GM19395 (cell line): ENCODE results near the gene SLC27A2.

Source experiments
- ATAC-seq: cut with Tn5 transposase; IDR thresholded peaks from one replicate; pipeline ENCODE4 v1.9.1; 2021; ENCODE audit warnings: mild to moderate bottlenecking, moderate library complexity; ENCODE audit not compliant: unreplicated experiment

SLC27A2 gene

DNA sequence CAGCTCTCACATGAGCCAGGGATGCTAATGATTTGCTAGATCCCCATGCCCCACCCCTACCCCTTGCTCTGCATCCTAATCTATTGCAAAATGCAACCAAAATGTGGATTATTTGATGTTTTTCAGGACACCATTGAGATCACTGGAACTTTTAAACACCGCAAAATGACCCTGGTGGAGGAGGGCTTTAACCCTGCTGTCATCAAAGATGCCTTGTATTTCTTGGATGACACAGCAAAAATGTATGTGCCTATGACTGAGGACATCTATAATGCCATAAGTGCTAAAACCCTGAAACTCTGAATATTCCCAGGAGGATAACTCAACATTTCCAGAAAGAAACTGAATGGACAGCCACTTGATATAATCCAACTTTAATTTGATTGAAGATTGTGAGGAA, 53.8 kb downstream of the SLC27A2 start:
- no peak for ATAC-seq

DNA sequence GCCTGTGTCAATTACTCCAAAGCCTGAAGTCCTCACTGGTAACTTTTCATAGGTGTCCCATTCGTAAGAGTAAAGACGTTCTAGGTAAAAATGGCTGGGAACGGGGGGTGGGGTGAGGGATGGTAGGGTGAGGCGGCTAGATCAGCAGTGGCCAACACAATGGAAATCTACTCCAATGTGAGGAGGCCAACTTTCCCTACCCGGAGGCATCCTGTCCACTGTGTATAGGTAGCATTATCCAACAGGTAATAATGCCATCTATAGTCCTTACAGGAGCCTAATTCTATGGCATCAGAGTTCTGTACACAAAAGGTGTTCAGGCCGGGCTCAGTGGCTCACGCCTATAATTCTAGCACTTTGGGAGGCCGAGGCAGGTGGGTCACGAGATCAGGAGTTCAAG, 54.4 kb downstream of the SLC27A2 start:
- no peak for ATAC-seq

DNA sequence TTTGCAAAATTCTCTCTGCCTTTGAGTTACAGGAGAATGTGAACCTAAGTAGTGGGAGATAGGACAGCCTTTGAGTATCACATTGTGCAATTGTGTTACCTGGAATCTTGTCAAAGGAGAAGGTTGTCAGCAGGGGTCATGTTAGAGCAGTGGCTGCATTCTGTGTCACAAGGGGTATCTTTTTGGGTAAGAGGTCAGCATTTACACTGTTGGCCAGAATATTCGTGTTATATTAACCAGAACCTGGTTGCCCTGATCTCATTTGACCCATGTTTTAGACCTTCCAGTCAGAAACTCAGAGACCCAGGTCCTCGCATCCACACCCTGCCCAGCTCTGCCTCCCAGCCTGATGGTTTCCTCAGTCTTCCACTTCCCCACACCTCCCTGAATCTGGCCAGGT, 56.3 kb downstream of the SLC27A2 start:
- no peak for ATAC-seq

DNA sequence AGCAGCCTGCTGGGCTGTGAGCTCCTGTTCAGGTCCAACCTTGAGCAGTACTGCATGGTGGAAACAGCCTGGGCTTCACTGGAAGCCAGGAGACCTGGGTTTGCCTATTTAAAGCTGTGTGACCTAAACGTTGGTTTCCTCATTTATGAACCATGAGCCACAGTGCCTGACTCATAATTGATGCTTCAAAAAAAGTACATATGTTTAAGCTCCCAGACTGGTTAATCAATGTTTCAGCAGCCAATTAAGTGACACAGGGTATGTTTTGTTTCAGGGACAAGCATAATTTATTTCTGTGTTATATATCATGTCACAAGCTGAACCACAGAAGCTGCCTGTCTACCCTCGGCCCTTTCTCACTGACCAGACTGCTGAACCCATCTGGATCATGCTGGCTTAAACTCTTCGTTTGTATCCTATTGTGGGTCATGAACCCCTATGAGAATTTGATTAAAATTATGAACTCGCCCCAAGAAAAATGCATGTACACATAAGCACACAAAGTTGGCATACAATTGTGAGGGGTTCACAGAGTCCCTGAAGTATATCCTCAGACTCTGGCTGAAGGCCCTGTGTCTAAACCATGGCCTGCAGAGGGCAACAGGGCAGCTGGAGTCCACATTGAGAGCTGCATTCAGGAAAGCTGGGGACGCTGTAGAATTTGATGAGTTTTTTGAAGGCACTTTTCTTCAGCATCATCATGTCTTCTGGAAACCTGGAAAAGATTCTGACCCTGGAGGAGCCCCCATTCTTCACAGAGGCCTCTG, 59.9 kb downstream of the SLC27A2 start:
- no peak for ATAC-seq

DNA sequence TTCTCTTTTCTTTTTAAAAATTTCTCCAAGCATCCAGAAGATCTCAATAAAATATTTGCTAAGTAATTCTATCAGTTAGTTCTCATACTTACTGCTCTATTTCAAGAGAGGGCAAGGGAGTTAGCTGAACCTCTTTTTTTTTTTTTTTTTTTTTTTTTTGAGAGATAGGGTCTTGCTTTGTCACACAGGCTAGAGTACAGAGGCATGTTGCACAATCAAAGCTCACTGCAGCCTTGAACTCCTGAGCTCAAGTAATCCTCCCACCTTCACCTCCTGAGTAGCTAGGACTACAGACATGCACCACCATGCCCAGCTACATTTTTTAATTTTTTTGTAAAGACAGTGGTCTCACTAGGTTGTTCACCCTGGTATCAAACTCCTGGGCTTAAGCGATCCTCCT, 62.2 kb downstream of the SLC27A2 start:
- ATAC-seq: no peak

DNA sequence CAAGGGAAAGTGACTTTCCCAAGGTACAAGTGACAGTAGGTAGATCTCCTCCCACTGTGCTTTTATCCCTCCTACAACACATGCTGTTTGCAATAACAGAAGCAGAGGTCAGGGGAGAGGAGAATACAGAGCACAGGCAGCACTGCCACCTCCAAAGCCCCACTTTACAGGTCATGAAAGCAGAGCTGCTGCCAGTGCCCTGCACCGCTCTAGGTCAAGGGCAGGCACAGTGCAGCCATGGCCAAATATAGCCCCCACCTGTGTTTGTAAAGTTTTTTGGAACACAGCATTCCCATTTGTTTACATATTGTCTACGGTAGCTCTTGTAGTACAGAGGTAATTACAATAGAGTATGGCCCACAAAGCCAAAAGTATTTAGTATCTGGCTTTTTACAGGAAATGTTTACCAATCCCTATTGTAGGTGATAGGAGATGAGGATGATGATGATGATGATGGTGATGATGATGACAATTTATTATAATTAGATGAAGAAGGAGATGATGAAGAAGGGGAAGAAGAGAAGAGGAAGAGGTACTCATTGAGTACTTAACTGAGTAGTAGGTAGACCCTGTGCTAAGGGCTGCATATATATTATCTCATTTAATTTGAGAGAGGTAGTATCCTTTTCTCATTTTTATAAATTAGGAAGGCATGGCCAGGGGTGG, 63.1 kb downstream of the SLC27A2 start:
- no peak for ATAC-seq

DNA sequence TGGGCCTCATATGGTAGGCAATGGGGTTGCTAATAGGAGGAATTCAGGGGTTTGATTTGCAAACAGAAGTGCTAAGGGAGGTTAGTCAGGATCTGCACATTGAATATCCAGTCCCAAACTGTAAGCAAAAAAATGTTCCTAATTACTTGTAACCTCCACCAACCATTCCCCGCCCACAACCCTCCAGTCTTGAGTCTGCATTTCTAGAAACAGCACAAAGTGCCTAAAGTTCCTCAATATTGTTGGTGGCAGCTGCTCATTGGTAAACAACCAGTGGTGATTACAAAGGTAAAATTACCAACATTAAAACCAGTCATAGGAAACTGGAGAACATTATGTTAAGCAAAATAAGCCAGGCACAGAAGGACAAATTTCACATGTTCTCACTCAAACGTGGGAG, 64.6 kb downstream of the SLC27A2 start:
- ATAC-seq: no peak

DNA sequence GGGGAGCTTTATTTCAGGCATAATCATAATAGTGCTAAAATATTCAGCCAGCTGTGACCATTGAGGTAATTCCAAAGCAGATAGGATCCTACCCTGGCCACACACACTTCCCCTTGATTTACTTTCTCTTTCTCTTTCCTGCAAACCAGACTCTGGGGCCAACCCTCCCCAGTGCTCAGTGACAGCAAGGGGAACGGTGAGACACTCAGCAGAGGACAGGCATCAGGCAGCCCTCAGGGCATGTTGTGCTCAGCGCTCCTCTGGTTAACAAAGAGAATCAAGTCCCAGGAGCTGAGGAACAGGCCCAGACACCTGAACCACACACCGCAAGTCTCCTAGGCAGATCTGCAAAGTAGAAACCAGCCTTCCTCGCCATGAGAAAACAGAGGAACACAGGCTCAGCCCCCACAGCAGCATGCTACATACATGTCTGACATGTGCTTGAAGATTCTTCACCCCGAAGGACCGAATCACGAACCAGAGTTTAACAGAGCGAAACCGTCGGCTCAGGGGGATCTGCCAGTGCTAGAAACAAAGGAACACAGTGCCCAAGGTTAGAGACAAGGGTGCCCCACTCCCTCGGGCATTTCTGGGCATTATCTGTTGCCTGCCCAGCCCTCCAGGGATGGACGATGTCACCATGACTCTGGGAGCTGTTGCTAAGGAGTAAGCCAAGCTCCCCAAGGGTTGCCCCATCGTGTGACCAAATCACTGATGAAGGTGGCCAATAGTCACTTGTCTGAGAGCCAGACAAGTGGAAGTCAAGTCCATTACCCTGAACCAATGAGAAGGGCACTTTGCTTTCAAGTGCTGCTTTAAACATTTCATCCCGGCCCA, 66.0 kb downstream of the SLC27A2 start:
- peak; percentile 95 for ATAC-seq

DNA sequence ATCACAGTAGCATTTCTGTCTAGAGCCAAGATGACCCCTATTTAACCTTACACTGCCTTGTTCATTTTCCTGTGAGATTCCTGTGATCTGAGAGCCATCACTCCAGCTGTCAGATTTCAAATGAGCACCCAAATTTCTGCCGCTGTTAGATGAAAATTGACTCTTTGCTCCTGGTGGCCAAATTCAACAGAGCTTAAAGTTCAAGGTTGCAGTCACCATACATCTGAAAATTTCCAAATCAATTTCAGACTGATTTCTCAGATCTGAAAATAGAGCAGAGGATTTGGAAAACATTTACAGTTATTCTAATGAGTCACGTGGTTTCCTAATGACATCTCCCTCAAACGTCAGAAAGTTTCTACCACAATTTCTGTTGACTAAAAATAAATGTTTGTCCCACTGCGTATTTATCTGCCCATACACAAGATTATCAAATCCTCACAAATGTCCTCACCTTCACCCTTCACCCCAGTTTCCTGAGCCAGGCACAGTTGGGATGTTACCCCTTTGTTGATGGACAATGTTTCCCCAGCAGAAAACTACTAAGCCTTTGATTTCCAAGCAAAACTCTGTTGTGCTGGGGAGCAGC, 67.1 kb downstream of the SLC27A2 start:
- ATAC-seq: no peak

DNA sequence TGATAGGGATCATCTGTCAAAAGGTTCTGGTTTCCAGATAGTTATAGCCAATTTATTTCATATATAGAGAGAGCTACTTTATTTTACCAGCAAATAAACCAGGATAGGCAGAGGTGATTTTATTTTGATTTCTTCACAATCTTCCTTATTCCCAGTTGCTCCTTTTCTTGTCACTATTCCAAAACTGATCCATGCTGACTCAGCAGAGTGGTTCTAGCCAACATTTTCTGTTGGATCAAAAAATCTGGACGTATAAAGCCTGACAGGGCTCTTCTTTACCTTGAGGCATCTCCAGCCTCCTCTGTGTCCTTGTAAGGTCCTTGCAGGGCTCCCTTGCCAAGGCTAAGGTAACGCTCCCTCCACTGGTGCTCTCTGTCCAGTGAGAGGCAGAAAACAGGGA, 67.7 kb downstream of the SLC27A2 start:
- ATAC-seq: no peak

DNA sequence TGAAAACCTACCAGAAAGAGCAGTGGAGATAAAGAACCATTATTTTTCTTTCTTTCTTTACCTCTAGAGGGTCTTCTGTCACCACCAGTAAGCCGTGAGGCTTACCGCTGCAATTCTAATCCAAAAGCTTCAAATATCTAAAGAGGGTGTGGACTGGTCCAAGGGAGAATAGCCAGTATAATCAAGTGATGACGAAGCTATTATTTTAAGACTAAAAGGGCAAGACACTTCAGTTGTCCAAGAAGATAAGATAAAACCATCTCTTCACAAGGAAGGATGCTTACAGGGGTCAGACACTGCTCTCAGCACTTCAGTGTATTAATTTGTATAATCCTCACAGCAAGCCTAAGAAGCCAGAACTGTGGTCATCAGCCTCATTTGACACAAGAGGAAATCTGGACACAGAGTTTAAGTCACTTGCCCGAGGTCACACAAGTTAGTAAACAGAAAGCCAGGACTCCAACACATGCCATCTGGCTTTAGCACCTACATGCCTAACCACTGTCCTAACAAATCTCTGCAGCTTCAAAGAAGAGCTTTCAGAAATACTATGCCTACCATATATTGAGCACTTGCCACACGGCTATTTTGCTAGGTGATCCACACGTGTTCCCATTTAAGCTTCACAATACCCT, 68.9 kb downstream of the SLC27A2 start:
- no peak for ATAC-seq

DNA sequence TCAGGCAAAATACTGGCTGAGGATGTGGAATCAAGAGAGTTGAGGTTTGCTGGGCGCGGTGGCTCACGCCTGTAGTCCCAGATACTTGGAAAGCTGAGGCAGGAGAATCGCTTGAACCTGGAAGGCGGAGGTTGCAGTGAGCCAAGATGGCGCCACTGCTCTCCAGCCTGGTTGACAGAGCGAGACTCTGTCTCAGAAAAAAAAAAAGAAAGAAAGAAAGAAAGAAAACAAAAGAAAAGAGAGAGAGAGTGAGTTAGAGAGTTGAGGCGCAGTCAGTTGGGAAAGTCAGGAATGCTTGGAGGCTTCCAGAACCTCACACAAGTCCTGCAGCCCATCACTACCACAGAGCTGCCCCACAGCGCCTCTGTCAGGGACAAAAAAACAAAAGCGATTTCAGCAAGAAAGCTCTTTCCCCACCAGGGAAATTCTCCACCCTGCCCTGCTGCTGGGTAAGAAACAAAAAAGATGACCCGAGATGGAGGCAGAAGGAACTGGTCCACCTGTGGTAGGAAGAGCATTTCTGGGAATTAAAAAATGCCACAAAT, 69.7 kb downstream of the SLC27A2 start:
- no peak for ATAC-seq

DNA sequence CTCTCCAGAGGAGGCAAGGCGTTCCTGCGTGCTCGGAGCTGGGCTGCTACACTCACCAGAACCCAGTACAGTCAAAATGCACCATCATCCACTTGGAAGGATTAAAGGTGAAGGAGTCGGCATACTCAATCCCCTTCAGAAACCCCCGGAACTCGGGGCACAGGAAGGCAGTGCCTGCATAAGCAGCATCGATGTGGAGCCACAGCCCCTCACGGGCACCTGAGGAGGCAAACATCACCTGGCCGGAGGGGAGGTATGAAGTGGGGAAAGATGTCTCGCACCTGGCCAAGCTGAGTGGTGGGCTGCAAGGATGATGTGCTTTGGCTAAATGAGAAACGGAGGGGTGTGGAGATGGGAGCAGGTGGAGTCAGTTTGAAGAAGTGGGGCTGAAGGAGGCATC, 70.6 kb downstream of the SLC27A2 start:
- ATAC-seq: no peak

DNA sequence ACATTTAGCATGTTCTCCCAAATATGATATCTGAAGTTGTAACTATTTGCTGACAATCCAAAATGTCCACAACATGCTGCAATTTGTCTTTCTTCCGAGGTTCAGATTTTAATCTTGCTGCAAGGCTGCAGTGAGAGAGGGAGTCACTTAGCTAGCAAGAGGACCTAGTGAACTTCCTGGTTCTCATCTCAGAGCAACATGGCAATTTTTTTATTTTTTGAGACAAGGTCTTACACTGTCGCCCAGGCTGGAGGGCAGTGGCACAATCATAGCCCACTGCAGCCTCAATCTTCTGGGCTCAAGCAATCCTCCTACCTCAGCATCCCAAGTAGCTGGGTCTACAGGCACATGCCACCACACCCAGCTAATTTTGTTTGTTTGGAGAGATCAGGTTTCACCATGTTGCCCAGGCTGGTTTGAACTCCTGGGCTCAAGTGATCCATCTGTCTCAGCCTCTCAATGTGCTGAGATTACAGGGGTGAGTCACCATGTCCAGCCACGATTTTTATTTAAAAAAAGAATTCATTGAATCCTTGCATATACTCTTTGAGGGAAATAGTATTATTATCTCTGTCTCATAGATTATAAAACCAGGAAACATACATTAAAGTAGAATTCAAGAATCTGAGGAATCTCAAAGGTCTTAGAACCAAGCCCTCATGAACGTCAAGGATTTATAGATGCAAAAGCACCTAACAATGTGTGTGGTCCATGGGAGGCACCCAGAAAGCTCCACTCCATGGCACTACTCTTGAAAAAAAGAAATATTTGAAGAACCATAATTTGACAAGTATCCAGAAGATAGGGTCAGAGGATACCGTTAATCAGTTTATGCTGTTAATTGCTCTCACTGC, 74.4 kb downstream of the SLC27A2 start:
- ATAC-seq: no peak

DNA sequence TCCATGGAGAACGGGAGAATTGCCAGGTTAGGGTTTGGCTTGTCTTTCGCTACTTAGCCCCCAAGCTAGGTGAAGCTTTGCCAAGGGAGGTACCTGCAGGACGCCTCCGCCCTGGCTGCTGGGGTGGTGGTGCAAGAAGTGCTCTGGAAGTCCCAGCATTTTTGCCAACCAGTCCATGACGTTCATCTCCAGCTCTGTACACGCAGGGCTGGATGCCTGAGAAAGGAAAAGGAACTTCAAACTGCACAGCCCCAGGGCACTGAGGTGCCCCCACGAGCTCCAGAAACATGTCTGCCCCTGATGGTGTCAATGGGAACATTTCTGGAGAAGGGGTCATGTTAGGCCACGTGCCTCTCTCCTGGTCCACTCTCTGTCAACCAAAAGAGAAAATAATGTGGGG, 75.3 kb downstream of the SLC27A2 start:
- no peak for ATAC-seq

DNA sequence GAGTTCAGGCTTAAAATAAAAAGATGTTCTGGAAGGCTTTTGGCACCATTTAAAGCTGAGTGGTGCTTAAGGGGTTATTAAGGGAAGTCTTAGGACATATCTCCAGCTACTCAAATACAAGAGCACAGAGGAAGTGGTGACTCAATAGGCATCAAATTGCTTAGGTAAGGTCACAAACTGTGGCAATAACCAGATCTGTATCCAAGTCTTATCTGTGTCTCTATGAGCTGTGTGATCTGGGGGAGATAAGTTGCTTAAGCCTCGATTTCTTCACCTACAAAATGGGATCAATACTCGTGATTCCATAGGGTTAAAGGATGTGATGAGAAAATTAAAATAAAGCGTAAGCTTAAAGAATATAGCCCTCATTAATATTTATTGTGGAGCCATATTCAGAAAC, 75.9 kb downstream of the SLC27A2 start:
- ATAC-seq: no peak

DNA sequence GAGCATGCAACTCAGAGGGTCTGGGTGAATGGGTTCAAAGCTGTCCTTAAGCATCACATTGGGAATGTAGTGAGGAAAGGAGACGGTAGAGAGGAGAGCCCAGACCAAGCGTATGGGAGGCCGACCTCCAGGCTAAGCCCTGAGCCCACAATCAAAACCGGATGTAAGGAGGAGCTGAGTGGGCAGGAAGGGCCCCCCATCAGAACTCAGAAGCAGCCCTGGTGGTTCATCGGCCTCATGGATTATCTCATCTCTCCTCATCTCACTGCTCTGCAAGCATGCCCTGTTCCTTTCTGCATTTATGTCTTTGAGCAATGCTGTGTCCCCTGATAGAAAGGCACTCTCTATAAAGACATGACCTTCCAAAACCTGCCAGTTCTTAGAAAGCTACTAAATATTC, 77.3 kb downstream of the SLC27A2 start:
- ATAC-seq: no peak

DNA sequence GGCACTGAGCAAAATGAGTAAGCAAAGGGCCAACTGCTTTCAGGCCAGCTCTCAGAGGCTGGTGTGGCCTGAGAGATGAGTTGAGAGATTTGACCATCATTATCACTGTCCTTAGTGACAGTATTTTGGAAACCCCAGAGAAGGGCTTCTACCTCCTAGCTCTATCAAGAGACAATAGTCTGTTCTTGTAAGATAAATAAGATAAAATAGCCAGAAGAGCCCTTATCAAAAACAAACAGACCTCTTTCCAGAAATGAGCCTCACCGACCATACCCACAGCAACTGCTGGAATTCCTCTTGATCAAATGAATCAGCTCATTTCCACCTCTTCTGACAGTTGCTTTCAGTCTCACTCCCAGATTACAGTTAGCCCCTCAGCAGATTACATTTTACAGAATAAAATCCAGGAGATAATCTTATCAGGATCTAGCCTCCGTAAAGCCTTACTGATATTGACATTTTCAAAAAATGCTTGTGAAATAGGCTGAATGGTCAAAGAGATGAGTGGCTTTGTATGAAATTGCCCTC, 79.0 kb downstream of the SLC27A2 start:
- ATAC-seq: peak; percentile 58

DNA sequence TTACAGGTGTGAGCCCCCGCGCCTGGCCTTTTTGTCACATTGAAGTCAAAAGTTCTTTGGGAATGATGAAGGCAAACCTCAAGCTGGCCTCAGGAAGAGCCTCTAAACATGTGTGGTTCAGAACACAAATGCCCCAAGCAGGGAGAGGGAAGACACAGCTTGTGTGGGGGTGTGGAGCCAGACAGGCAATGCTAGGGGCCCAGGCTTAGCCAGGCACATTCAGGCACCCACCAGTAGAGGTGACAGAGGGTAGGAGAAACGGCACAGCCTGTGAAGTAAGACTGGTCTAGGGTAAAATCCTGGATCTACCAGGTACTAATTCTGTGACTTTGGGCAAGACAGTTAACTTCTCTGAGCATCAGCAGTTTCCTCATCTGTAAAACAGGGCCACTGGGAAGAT, 80.0 kb downstream of the SLC27A2 start:
- no peak for ATAC-seq

DNA sequence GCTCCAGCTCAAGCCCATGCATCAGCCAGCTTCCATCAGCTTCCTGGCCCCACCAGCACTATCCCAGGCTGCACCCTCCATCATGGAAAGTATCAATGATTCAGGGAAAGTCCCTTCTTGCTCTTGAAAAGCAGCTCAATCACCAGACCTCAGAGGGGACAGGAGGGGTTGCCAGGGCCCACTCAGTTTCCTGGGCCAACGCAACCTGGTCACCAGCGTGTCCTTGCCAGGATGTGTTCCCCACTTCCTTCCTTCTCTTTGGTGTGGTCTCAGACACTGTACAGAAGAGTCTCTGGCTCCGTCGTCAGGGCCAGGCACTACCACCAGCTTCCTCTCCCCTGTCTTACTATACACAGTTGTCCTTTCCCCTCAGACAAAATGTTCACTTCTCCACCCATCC, 80.5 kb downstream of the SLC27A2 start:
- no peak for ATAC-seq
